ENCODE data around the gene ZNF41.
"Not testable (repeated sequence)": the region's sequence is repeated elsewhere in the genome, so short reads cannot be mapped to it uniquely, and the experiment has no call there.

The ZNF41 gene

GRCh38 chrX:47482512-47483305 is at the start of gene ZNF41:
Gene ZNF41 (minus strand): TSS chrX:47483222. CDS start chrX:47467481, 15,741 bp downstream.
- DNase-seq (ENCODE audit: low read depth), result peak; percentile 71

GRCh38 chrX:47530049-47530448 is 47.0 kb upstream of the ZNF41 start:
- no peak for DNase-seq (ENCODE audit: low read depth)

- no peak for DNase-seq (ENCODE audit: low read depth)
These were observed 46.5 kb upstream of the ZNF41 start for GRCh38 chrX:47529548-47529947.

GRCh38 chrX:47523713-47524166 is 40.7 kb upstream of the ZNF41 start:
- no peak for DNase-seq (ENCODE audit: low read depth)

- DNase-seq (ENCODE audit: low read depth), result peak; percentile 76
These were observed 40.3 kb upstream of the ZNF41 start for GRCh38 chrX:47523297-47523696.

- DNase-seq (ENCODE audit: low read depth), result no peak
These were observed 35.1 kb upstream of the ZNF41 start for GRCh38 chrX:47518144-47518543.

GRCh38 chrX:47515941-47516665 is 33.1 kb upstream of the ZNF41 start:
- no peak for DNase-seq (ENCODE audit: low read depth)

- DNase-seq (ENCODE audit: low read depth), result no peak
These were observed 31.7 kb upstream of the ZNF41 start for GRCh38 chrX:47514533-47515235.

- DNase-seq (ENCODE audit: low read depth), result not testable (repeated sequence)
These were observed 30.3 kb upstream of the ZNF41 start for GRCh38 chrX:47513034-47513965.

- DNase-seq (ENCODE audit: low read depth), result not testable (repeated sequence)
These were observed 29.4 kb upstream of the ZNF41 start for GRCh38 chrX:47512383-47512782.

- no peak for DNase-seq (ENCODE audit: low read depth)
These were observed 24.3 kb upstream of the ZNF41 start for GRCh38 chrX:47507153-47507867.

- DNase-seq (ENCODE audit: low read depth), result no peak
These were observed 20.1 kb upstream of the ZNF41 start for GRCh38 chrX:47503151-47503550.

GRCh38 chrX:47502316-47503125 is 19.5 kb upstream of the ZNF41 start:
- no peak for DNase-seq (ENCODE audit: low read depth)

GRCh38 chrX:47501226-47502074 is 18.4 kb upstream of the ZNF41 start:
- no peak for DNase-seq (ENCODE audit: low read depth)

GRCh38 chrX:47500554-47500953 is 17.5 kb upstream of the ZNF41 start:
- no peak for DNase-seq (ENCODE audit: low read depth)

- no peak for DNase-seq (ENCODE audit: low read depth)
These were observed 16.3 kb upstream of the ZNF41 start for GRCh38 chrX:47499293-47499692.

GRCh38 chrX:47498411-47498810 is 15.4 kb upstream of the ZNF41 start:
- DNase-seq (ENCODE audit: low read depth), result no peak

- no peak for DNase-seq (ENCODE audit: low read depth)
These were observed 14.4 kb upstream of the ZNF41 start for GRCh38 chrX:47497271-47497888.

GRCh38 chrX:47492133-47492532 is 9.1 kb upstream of the ZNF41 start:
- not testable (repeated sequence) for DNase-seq (ENCODE audit: low read depth)
